Measurements from ENCODE around the gene CD58.
"Not testable (repeated sequence)": the region's sequence is repeated elsewhere in the genome, so short reads cannot be mapped to it uniquely, and the experiment has no call there.

DNA sequence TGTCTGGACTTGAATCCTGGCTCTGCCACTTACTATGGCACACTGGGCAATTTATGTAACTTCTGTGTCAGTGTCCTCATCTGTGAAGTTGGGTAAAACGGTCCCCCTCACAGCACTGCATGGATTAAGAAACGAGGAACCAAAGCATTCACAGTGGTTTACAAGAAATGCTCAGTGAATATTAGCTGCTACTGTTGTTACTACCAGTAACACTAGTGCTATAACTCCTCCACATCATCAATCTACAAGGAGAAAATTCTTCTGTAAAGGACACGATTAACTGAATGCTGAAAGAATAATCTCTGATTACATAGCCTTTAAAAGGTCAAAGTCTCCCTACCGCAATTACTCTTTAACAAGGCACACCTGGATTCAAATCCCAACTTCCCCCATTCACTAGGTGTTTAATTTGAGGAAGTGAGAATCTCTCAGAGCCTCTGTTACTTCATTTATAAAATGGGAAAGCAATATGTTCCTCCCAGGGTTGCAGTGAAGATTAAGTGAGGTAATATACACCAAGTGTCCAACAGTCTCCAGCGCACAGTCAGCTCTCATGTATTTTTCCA lies 26.0 kb upstream of the CD58 start:
- TF ChIP-seq POLR2A (IDR thresholded peaks at IDR 0.05): not testable (repeated sequence)
- TF ChIP-seq, protein P1, sequence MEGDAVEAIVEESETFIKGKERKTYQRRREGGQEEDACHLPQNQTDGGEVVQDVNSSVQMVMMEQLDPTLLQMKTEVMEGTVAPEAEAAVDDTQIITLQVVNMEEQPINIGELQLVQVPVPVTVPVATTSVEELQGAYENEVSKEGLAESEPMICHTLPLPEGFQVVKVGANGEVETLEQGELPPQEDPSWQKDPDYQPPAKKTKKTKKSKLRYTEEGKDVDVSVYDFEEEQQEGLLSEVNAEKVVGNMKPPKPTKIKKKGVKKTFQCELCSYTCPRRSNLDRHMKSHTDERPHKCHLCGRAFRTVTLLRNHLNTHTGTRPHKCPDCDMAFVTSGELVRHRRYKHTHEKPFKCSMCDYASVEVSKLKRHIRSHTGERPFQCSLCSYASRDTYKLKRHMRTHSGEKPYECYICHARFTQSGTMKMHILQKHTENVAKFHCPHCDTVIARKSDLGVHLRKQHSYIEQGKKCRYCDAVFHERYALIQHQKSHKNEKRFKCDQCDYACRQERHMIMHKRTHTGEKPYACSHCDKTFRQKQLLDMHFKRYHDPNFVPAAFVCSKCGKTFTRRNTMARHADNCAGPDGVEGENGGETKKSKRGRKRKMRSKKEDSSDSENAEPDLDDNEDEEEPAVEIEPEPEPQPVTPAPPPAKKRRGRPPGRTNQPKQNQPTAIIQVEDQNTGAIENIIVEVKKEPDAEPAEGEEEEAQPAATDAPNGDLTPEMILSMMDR (IDR thresholded peaks at IDR 0.05): not testable (repeated sequence)
